SH-SY5Y (cell line): Measurements from ENCODE around the gene TAF1A.

Experiments used
- GATA2 ChIP-seq: IDR thresholded peaks from 2 replicates; pipeline ENCODE4 v1.6.1; 2011; ENCODE audit warnings: mild to moderate bottlenecking, low read depth, low read length
- GATA3 ChIP-seq: IDR thresholded peaks from 2 replicates; pipeline ENCODE4 v1.6.1; 2011; ENCODE audit warnings: low read depth, mild to moderate bottlenecking, low read length, moderate library complexity

DNA sequence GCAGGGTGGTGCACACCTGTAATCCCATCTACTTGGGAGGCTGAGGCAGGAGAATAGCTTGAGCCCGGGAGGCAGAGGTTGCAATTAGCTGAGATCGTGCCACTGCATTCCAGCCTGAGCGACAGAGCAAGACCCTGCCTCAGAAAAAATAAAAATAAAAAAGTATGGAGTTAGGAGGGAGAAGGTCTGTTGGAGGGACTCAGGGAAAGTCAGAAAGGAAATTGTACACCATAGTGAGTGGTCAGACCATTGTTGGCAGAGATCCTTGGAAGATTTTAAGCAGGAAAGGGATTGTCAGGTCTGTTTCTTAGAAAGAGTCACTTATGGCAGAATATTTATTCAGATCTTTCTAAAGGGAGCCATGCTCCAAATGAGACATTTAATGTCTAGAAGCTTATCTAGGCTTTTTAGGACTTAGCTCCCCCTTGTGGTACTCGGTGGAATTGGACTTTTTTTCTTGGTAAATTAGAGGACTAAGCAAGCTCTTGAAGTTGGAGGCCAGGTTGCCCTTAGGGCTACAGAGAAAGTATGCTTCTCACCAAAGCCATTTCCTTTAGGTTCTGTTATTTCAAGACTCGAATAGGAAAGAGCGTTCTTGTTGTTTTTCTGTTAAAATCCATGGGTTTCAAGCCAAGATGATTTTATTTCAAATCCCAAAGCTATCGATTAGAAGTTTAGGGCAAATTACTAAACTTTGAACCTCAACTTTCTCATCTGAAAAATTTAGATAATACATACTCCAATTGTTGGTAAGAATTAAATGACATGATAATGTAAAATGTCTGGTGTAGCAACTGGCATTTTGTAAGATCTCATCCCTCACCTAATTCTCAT, 44.7 kb upstream of the TAF1A start:
- TF ChIP-seq GATA2 (no peak), GATA3 (no peak)
